ENCODE results near the gene CDK5RAP2.
"Not testable (repeated sequence)": the region's sequence is repeated elsewhere in the genome, so short reads cannot be mapped to it uniquely, and the experiment has no call there.

Gene CDK5RAP2

GRCh38 chr9:120542701-120543490 is 37.1 kb downstream of the CDK5RAP2 start:
- DNase-seq (ENCODE audit: low spot score) = no peak

- DNase-seq (ENCODE audit: low spot score) = no peak
These were observed 38.0 kb downstream of the CDK5RAP2 start for GRCh38 chr9:120541921-120542320.

DNA sequence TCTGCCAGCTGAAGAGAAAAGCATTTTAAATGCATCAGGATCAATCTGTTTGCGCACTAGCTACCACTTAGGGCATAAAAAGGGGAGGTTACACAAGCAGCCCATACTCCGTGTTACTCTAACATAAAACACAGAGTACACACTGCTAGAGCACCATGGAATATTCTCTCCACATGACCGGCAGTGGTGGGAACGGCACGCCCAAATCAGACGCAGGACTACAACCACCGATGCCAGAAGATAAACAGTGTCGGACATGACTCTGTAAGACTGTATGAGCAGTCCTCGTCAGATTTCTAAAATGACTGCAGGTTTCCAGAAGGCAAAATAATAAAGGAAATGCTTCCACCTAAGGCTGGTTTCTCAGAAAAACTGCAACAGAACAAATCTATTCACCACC is 40.0 kb downstream of the CDK5RAP2 start:
- DNase-seq (ENCODE audit: low spot score) = no peak

- DNase-seq (ENCODE audit: low spot score) = no peak
These were observed 41.6 kb downstream of the CDK5RAP2 start for GRCh38 chr9:120538339-120538738.

- no peak for DNase-seq (ENCODE audit: low spot score)
These were observed 42.9 kb downstream of the CDK5RAP2 start for GRCh38 chr9:120536949-120537640.

GRCh38 chr9:120536094-120536493 is 43.9 kb downstream of the CDK5RAP2 start:
- DNase-seq (ENCODE audit: low spot score) = no peak

GRCh38 chr9:120534266-120534665 is 45.7 kb downstream of the CDK5RAP2 start:
- no peak for DNase-seq (ENCODE audit: low spot score)

- no peak for DNase-seq (ENCODE audit: low spot score)
These were observed 47.1 kb downstream of the CDK5RAP2 start for GRCh38 chr9:120532891-120533290.

DNA sequence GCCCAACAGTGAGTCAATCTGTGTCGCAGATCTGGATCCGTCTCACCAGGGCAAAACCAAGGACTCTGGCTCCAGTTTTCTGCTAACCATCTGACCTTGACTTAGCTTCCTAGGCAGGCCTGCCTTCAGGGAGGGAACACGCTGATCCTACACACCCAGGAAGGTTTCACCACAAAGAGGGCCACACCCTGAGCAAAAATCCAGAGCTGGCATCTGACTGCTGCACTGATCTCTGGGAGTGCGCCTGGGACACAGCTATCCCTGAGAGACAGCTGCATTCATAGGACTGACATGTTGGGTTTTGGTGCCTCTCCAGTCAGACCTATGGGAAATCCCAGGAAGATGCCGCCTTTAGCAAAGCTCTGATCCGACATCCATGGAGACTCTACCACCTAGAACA is 47.5 kb downstream of the CDK5RAP2 start:
- DNase-seq (ENCODE audit: low spot score) = no peak

- peak; percentile 15 for DNase-seq (ENCODE audit: low spot score)
These were observed 48.2 kb downstream of the CDK5RAP2 start for GRCh38 chr9:120531683-120532300.

- DNase-seq (ENCODE audit: low spot score) = not testable (repeated sequence)
These were observed 49.6 kb downstream of the CDK5RAP2 start for GRCh38 chr9:120530220-120530832.

GRCh38 chr9:120528829-120529228 is 51.1 kb downstream of the CDK5RAP2 start:
- DNase-seq (ENCODE audit: low spot score) = no peak

GRCh38 chr9:120528327-120528726 is 51.6 kb downstream of the CDK5RAP2 start:
- DNase-seq (ENCODE audit: low spot score) = no peak

DNA sequence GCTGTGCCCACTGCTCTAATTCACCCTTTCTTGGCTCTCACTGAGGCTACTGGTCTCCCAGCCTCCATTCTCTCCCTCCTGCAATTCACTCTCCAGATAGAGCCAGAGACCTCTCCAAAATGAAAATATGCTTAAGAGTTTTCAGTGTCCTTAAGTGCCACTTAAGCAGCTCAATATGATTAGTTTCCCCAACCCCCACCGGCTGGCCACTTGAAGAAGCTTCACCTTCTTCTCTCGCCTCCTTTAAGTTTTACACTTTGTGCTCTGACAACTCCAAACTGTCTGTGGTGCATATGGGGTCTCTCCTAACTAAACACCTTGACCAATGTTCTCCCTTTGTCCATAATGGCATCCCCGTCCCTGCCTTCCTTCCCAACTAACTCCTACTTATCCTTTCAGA is 53.4 kb downstream of the CDK5RAP2 start:
- no peak for DNase-seq (ENCODE audit: low spot score)

GRCh38 chr9:120524863-120525262 is 55.1 kb downstream of the CDK5RAP2 start:
- no peak for DNase-seq (ENCODE audit: low spot score)

DNA sequence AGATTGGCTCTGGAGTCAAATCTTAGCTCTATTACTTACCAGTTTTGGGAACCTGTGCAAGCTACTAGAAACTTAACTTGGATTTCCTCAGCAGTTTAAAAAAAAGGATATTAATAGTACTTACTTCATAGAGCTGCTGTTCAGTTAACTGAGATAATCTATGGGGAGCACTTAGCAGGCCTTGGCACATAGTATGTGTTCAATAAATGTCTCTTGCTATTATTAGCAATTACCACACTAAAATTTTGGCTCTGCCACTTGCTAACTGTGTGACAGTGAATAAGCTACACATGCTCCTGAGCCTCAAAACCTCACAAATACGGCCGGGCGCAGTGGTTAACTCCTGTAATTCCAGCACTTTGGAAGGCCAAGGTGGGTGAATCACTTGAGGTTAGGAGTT is 55.9 kb downstream of the CDK5RAP2 start:
- DNase-seq (ENCODE audit: low spot score) = no peak

GRCh38 chr9:120522558-120522957 is 57.4 kb downstream of the CDK5RAP2 start:
- DNase-seq (ENCODE audit: low spot score) = no peak

GRCh38 chr9:120522032-120522431 is 57.9 kb downstream of the CDK5RAP2 start:
- DNase-seq (ENCODE audit: low spot score) = no peak

GRCh38 chr9:120521101-120521500 is 58.9 kb downstream of the CDK5RAP2 start:
- DNase-seq (ENCODE audit: low spot score) = no peak

DNA sequence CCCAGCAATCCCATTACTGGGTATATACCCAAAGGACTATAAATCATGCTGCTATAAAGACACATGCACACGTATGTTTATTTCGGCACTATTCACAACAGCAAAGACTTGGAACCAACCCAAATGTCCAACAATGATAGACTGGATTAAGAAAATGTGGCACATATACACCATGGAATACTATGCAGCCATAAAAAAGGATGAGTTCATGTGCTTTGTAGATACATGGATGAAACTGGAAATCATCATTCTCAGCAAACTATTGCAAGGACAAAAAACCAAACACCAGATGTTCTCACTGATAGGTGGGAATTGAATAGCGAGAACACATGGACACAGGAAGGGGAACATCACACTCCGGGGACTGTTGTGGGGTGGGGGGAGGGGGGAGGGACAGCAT is 64.0 kb downstream of the CDK5RAP2 start:
- DNase-seq (ENCODE audit: low spot score) = not testable (repeated sequence)

DNA sequence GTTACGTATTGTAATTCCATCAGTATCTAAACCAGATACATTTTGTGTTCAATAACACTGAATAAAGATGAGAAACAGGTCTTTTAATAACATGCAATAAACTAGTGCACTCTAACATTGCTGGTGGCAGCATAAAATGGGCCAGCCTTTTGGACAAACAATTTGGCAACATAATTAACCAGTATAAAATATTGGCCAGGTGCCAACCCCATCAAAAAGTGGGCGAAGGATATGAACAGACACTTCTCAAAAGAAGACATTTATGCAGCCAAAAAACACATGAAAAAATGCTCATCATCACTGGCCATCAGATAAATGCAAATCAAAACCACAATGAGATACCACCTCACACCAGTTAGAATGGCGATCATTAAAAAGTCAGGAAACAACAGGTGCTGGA is 64.5 kb downstream of the CDK5RAP2 start:
- not testable (repeated sequence) for DNase-seq (ENCODE audit: low spot score)

GRCh38 chr9:120514405-120514804 is 65.6 kb downstream of the CDK5RAP2 start:
- DNase-seq (ENCODE audit: low spot score) = no peak
